PC-3 (cell line): Measurements from ENCODE around the gene SLC22A6.

Source experiments
- EZH2 ChIP-seq: fragments of 300-600 bp; sonication (generic); IDR thresholded peaks from one replicate; pipeline ENCODE4 v1.6.1; 2017; ENCODE audit warnings: antibody characterized with exemption, mild to moderate bottlenecking, low read length; ENCODE audit not compliant: unreplicated experiment
- TF ChIP-seq, protein P1 (sequence below): fragments of 300-600 bp; sonication (generic); conservative IDR thresholded peaks from 2 replicates; pipeline ENCODE4 v1.5.1; 2017; ENCODE audit warnings: antibody characterized with exemption, low read depth, mild to moderate bottlenecking, low read length

DNA sequence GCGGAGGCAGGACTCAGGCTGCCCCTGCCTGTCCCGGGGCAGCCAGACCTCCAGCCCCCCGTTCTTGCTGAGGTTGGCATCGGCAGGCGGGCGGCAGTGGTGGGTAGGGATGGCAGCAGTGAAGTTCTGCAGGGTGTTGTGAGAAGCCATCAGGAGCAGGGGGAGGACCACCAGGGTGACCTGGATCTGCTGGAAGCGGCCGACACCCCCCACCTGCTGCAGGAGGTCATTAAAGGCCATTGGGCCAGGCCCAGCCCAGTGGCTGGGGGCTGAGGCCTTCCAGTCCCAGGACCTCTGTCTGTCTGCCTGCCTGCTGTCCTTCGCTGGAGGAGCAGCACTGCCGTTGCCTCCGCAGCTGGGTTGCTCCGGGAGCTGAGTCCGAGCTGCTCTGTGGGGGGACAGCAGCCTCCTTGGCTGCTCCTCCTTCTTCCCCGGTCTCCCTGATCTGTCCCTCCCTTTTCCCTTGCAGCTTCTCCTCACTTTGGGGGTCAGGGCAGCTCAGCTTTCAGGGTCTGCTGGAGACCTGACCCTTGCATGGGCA lies at the start of gene SLC22A6:
- TF ChIP-seq, protein P1, sequence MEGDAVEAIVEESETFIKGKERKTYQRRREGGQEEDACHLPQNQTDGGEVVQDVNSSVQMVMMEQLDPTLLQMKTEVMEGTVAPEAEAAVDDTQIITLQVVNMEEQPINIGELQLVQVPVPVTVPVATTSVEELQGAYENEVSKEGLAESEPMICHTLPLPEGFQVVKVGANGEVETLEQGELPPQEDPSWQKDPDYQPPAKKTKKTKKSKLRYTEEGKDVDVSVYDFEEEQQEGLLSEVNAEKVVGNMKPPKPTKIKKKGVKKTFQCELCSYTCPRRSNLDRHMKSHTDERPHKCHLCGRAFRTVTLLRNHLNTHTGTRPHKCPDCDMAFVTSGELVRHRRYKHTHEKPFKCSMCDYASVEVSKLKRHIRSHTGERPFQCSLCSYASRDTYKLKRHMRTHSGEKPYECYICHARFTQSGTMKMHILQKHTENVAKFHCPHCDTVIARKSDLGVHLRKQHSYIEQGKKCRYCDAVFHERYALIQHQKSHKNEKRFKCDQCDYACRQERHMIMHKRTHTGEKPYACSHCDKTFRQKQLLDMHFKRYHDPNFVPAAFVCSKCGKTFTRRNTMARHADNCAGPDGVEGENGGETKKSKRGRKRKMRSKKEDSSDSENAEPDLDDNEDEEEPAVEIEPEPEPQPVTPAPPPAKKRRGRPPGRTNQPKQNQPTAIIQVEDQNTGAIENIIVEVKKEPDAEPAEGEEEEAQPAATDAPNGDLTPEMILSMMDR = no peak
- no peak for TF ChIP-seq EZH2
